NOMO-1 (cell line): ENCODE results near the gene CCDC12.

Source experiments
- DNase-seq, 2 experiments: peaks; one replicate each; lab custom pipeline; 2025; ENCODE audit not compliant: unreplicated experiment in 2 of 2; lab: John Stamatoyannopoulos, UW

The CCDC12 gene

GRCh38 chr3:46943237-46944187, 33.0 kb downstream of the CCDC12 start:
- no peak for DNase-seq

- no peak for DNase-seq
Observed at GRCh38 chr3:46942481-46943236, 33.9 kb downstream of the CCDC12 start.

GRCh38 chr3:46942076-46942475, 34.5 kb downstream of the CCDC12 start:
- no peak for DNase-seq

- DNase-seq, result no peak
Observed at GRCh38 chr3:46939578-46940445, 36.7 kb downstream of the CCDC12 start.

GRCh38 chr3:46938118-46938517, 38.4 kb downstream of the CCDC12 start:
- no peak for DNase-seq

- no peak for DNase-seq
Observed at GRCh38 chr3:46936733-46937250, 39.8 kb downstream of the CCDC12 start.

- DNase-seq, result peak; percentile 63 to 91
Observed at GRCh38 chr3:46935989-46936558, 40.5 kb downstream of the CCDC12 start.

GRCh38 chr3:46935168-46935858, 41.2 kb downstream of the CCDC12 start:
- DNase-seq, result no peak

- no peak for DNase-seq
Observed at GRCh38 chr3:46934498-46935167, 41.9 kb downstream of the CCDC12 start.

GRCh38 chr3:46934072-46934471, 42.5 kb downstream of the CCDC12 start:
- DNase-seq, result no peak

GRCh38 chr3:46933261-46933660, 43.3 kb downstream of the CCDC12 start:
- DNase-seq, result no peak

- no peak for DNase-seq
Observed at GRCh38 chr3:46932455-46933225, 43.9 kb downstream of the CCDC12 start.

- peak in 1 of 2 experiments; percentile 15 for DNase-seq
Observed at GRCh38 chr3:46931631-46932331, 44.8 kb downstream of the CCDC12 start.

- no peak for DNase-seq
Observed at GRCh38 chr3:46930945-46931403, 45.6 kb downstream of the CCDC12 start.

- DNase-seq, result peak in 1 of 2 experiments; percentile 6
Observed at GRCh38 chr3:46930166-46930944, 46.2 kb downstream of the CCDC12 start.

GRCh38 chr3:46929324-46929723, 47.2 kb downstream of the CCDC12 start:
- peak in 1 of 2 experiments; percentile 15 for DNase-seq

GRCh38 chr3:46928282-46928681, 48.3 kb downstream of the CCDC12 start:
- DNase-seq, result peak; percentile 84 to 96
